Vagina (tissue), 2 donors: ENCODE measurements around the gene DDX3X. TPM values are rescaled to one million over a fixed set of nuclear protein-coding genes. Genes with fewer than 3 reads are reported as not detected.
"Not testable (repeated sequence)": the region's sequence is repeated elsewhere in the genome, so short reads cannot be mapped to it uniquely, and the experiment has no call there.

Experiments
- DNase-seq, 2 donors: peaks; one replicate each; pipeline ENCODE4 v3.0.0-alpha.2; 2017; ENCODE audit errors: extremely low spot score in 2 of 2
- H3K27ac ChIP-seq: fragments of 200-600 bp; sonication (generic); one replicate; pipeline ENCODE4 v1.5.1; 2019
- H3K27me3 ChIP-seq: fragments of 200-600 bp; sonication (generic); one replicate; pipeline ENCODE4 v1.5.1; 2019
- H3K36me3 ChIP-seq, 2 donors: fragments of 200-600 bp; sonication (generic); one replicate each; pipeline ENCODE4 v1.5.1; 2017 to 2019
- H3K4me1 ChIP-seq: fragments of 200-600 bp; sonication (generic); one replicate; pipeline ENCODE4 v1.5.1; 2019
- H3K4me3 ChIP-seq, 2 donors: fragments of 200-600 bp; sonication (generic); 1 replicate in 1 of 2; 2 replicates in 1 of 2; pipeline ENCODE4 v1.5.1; 2016 to 2019
- H3K9me3 ChIP-seq: fragments of 200-600 bp; sonication (generic); one replicate; pipeline ENCODE4 v1.5.1; 2019
- CTCF ChIP-seq, 3 experiments: fragments of 450-650 bp in 2 of 3; fragments of 200-600 bp in 1 of 3; sonication (generic) in 1 of 3; IDR thresholded peaks; one replicate each; pipeline ENCODE4 v1.5.1; 2017 to 2019; ENCODE audit warnings: antibody characterized with exemption in 3 of 3, mild to moderate bottlenecking in 2 of 3, moderate library complexity in 2 of 3
- POLR2A ChIP-seq, 2 donors: fragments of 450-650 bp; IDR thresholded peaks; one replicate each; pipeline ENCODE4 v1.6.1; 2017; ENCODE audit warnings: antibody characterized with exemption in 2 of 2, mild to moderate bottlenecking in 2 of 2, moderate library complexity in 2 of 2
- POLR2AphosphoS5 ChIP-seq, 2 donors: sonication (generic); formaldehyde crosslinking; IDR thresholded peaks; one replicate each; pipeline ENCODE4 v1.9.0; 2017; ENCODE audit warnings: antibody characterized with exemption in 2 of 2, mild to moderate bottlenecking in 2 of 2, low read depth in 1 of 2; ENCODE audit not compliant: insufficient read depth in 1 of 2
- intact Hi-C: fragments of 100-400 bp; cut with DNase I; formaldehyde crosslinking; loops from one replicate; pipeline ENCODE4 v1.15.1; 2023
- small RNA-seq: library from RNA; depleted of rRNA; stranded (forward); fragments of <200 nt; gene quantifications from one replicate; pipeline ENCODE3, GENCODE V24; 2016
- total RNA-seq: library from RNA; depleted of rRNA; stranded (reverse); fragments of >200 nt; gene quantifications from one replicate; pipeline ENCODE4 v1.2.3, GENCODE V29; 2016

DDX3X gene
- total RNA-seq, 1 donor from 2014 or later = 202 TPM

GRCh38 chrX:41409006-41409405 is 75.0 kb downstream of the DDX3X start:
- DNase-seq = no peak
- Histone ChIP-seq H3K4me3 (no peak overlapping the region), H3K36me3 (no peaks in the 10 kb centered on the region), H3K9me3 (no peaks in the 10 kb centered on the region), H3K4me1 (no peaks in the 10 kb centered on the region), H3K27me3 (no peaks in the 10 kb centered on the region), H3K27ac (no peak overlapping the region)
- intact Hi-C loops = no loop called here
- TF ChIP-seq POLR2AphosphoS5 (IDR thresholded peaks at IDR 0.05; ENCODE audit: insufficient read depth in 1 of 2, low read depth in 1 of 2) (no peak), CTCF (IDR thresholded peaks at IDR 0.05) (no peak)

- H3K4me3 ChIP-seq, H3K27me3 ChIP-seq, DNase-seq, H3K9me3 ChIP-seq, H3K36me3 ChIP-seq, intact Hi-C loops, H3K27ac ChIP-seq, H3K4me1 ChIP-seq: not testable (repeated sequence)
These were observed 77.3 kb downstream of the DDX3X start for GRCh38 chrX:41411222-41411621.

- no peak for TF ChIP-seq POLR2A (IDR thresholded peaks at IDR 0.05)
- no peak for TF ChIP-seq POLR2AphosphoS5 (IDR thresholded peaks at IDR 0.05; ENCODE audit: insufficient read depth in 1 of 2, low read depth in 1 of 2)
- TF ChIP-seq CTCF (IDR thresholded peaks at IDR 0.05) = no peak
- intact Hi-C loops = no loop called here
- Histone ChIP-seq H3K27ac (no peak overlapping the region), H3K4me3 (no peak overlapping the region), H3K4me1 (no peaks in the 10 kb centered on the region), H3K36me3 (no peaks in the 10 kb centered on the region), H3K9me3 (no peaks in the 10 kb centered on the region), H3K27me3 (no peaks in the 10 kb centered on the region)
- DNase-seq = no peak
These were observed 78.5 kb downstream of the DDX3X start for GRCh38 chrX:41412261-41413081.

Small RNA genes within 50 kb of the gene (small RNA-seq; reads per million reads assigned to genes)
- gene RF00019 (not detected), gene RNA5SP502 (not detected)

Other genes with a start within 250 kb of the DDX3X start
- gene USP9X, start 248.7 kb upstream of the DDX3X start, total RNA-seq = 72.4 TPM
- not detected for gene NYX, start 113.2 kb downstream of the DDX3X start, total RNA-seq